K562 (cell line): ENCODE results near the gene ENDOU. TPM values are rescaled to one million over a fixed set of nuclear protein-coding genes. Genes with fewer than 3 reads are reported as not detected.

Experiments
- ATAC-seq: fragments of 200-7000 bp; cut with Tn5 transposase; 3 replicates; pipeline ENCODE4 v1.9.1; 2020; ENCODE audit warnings: moderate library complexity
- BruUV-seq: library from RNA; stranded (reverse); fragments of 400-500 nt; replicated peaks from 2 replicates; lab custom pipeline; 2021; lab: Mats Ljungman, UMichigan
- CTCF ChIA-PET: fragments of 300-600 bp; formaldehyde crosslinking; extraction: SDS; loops from one replicate; lab custom pipeline; 2021; ENCODE audit warnings: low intra/inter-chr PET ratio; lab: Yijun Ruan, JAX
- POLR2A ChIA-PET: fragments of 300-600, 350-650 bp; sonication (Branson Sonifier 250); formaldehyde crosslinking; extraction: SDS; loops from one replicate; lab custom pipeline; 2021; ENCODE audit warnings: antibody characterized with exemption, inconsistent platforms; lab: Yijun Ruan, JAX
- DNase-seq, 4 experiments: peaks; one replicate each; pipeline versions ENCODE4 v3.0.0 to v3.0.0-alpha.2; 2011 to 2018; ENCODE audit warnings: low spot score in 3 of 4, mixed read lengths in 3 of 4; ENCODE audit errors: extremely low read depth in 1 of 4
- FAIRE-seq: peaks from 2 replicates; lab custom pipeline; 2011; peaks lifted over from hg19 to GRCh38; lab: Jason Lieb, UNC
- H2AFZ ChIP-seq: 2 replicates; pipeline ENCODE4 v1.6.0; 2011; ENCODE audit warnings: low read depth, low read length, control low read depth, inconsistent platforms
- H3K27ac ChIP-seq: fragments of 200-600 bp; 3 replicates; pipeline ENCODE4 v1.8.0; 2011; ENCODE audit warnings: low read depth, mild to moderate bottlenecking, control low read depth, inconsistent platforms, low read length, moderate library complexity, mixed read lengths; ENCODE audit errors: extremely low read depth
- H3K27me3 ChIP-seq, 2 experiments: fragments of 300-600 bp in 1 of 2; 2 replicates in 1 of 2; 3 replicates in 1 of 2; pipeline versions ENCODE4 v1.6.0 to v1.8.0; 2011; ENCODE audit warnings: inconsistent platforms in 2 of 2, low read length in 2 of 2, mild to moderate bottlenecking in 1 of 2, mixed read lengths in 1 of 2, moderate library complexity in 1 of 2; ENCODE audit not compliant: control insufficient read depth in 2 of 2, insufficient read depth in 2 of 2
- H3K36me3 ChIP-seq: fragments of 300-600 bp; 3 replicates; pipeline ENCODE4 v1.8.0; 2011; ENCODE audit warnings: mild to moderate bottlenecking, low read length, inconsistent platforms; ENCODE audit not compliant: control insufficient read depth, insufficient read depth
- H3K4me1 ChIP-seq, 2 experiments: fragments of 200-600 bp in 1 of 2; replicated peaks in 1 of 2; 2 replicates in 1 of 2; 3 replicates in 1 of 2; pipeline versions ENCODE4 v1.5.1 to v1.8.0; 2011; ENCODE audit warnings: inconsistent platforms in 2 of 2, low read length in 2 of 2, mild to moderate bottlenecking in 1 of 2, mixed read lengths in 1 of 2, moderate library complexity in 1 of 2; ENCODE audit not compliant: control insufficient read depth in 2 of 2, insufficient read depth in 2 of 2
- H3K4me2 ChIP-seq: 2 replicates; pipeline ENCODE4 v1.6.1; 2011; ENCODE audit warnings: low read length, control low read depth, inconsistent platforms, mixed read lengths; ENCODE audit not compliant: insufficient read depth
- H3K4me3 ChIP-seq: fragments of 200-600 bp; sonication (generic), shearing (Covaris generic); 2 replicates; pipeline ENCODE4 v1.5.1; 2016; ENCODE audit warnings: control low read depth, inconsistent platforms
- H3K79me2 ChIP-seq: fragments of 200-600 bp; 3 replicates; pipeline ENCODE4 v1.8.0; 2011; ENCODE audit warnings: low read length, inconsistent platforms; ENCODE audit not compliant: control insufficient read depth, insufficient read depth
- H3K9ac ChIP-seq, 2 experiments: 2 replicates each; pipeline versions ENCODE4 v1.6.0 to v1.6.1; 2011; ENCODE audit warnings: low read depth in 2 of 2, low read length in 2 of 2, control low read depth in 1 of 2, inconsistent platforms in 1 of 2, mild to moderate bottlenecking in 1 of 2, mixed read lengths in 1 of 2; ENCODE audit not compliant: insufficient read depth in 1 of 2
- H3K9me1 ChIP-seq: one replicate; pipeline ENCODE4 v1.6.0; 2011; ENCODE audit warnings: inconsistent platforms, mild to moderate bottlenecking, low read length, moderate library complexity; ENCODE audit not compliant: control insufficient read depth, insufficient read depth
- H3K9me3 ChIP-seq: replicated peaks from 2 replicates; pipeline ENCODE4 v1.5.1; 2011; ENCODE audit warnings: low read depth, low read length, inconsistent platforms; ENCODE audit not compliant: control insufficient read depth, insufficient read depth
- H4K20me1 ChIP-seq: replicated peaks from 2 replicates; pipeline ENCODE4 v1.6.1; 2011; ENCODE audit warnings: low read length, inconsistent platforms, mixed read lengths; ENCODE audit not compliant: control insufficient read depth, insufficient read depth
- CEBPB ChIP-seq: fragments of 450-650 bp; IDR thresholded peaks from 2 replicates; pipeline ENCODE4 v1.6.1; 2016; ENCODE audit warnings: missing genetic modification characterization, missing compliant biosample characterization
- ELF1 ChIP-seq: fragments of 200-800 bp; sonication (Bioruptor generic); IDR thresholded peaks from 2 replicates; pipeline ENCODE4 v1.6.1; 2016; ENCODE audit warnings: missing genetic modification characterization, missing compliant biosample characterization
- FOSL1 ChIP-seq: fragments of 200-800 bp; sonication (Bioruptor generic); conservative IDR thresholded peaks from 2 replicates; pipeline ENCODE4 v1.6.1; 2016; ENCODE audit warnings: missing genetic modification characterization, missing compliant biosample characterization
- FOXP1 ChIP-seq: sonication (generic); formaldehyde crosslinking; IDR thresholded peaks from 2 replicates; pipeline ENCODE4 v1.8.0; 2022; ENCODE audit warnings: mild to moderate bottlenecking, missing genetic modification reagents
- HINFP ChIP-seq: fragments of 450-650 bp; conservative IDR thresholded peaks from 2 replicates; pipeline ENCODE4 v1.6.1; 2016; ENCODE audit warnings: missing genetic modification characterization, low read depth, mild to moderate bottlenecking, control low read depth, missing compliant biosample characterization
- NR2C1 ChIP-seq, 2 experiments: fragments of 450-650 bp; IDR thresholded peaks; 2 replicates each; pipeline ENCODE4 v1.6.1; 2017; ENCODE audit warnings: mild to moderate bottlenecking in 2 of 2, antibody characterized with exemption in 1 of 2, inconsistent platforms in 1 of 2, missing compliant biosample characterization in 1 of 2, missing genetic modification characterization in 1 of 2
- POLR2AphosphoS5 ChIP-seq: IDR thresholded peaks from 2 replicates; pipeline ENCODE4 v1.6.1; 2011; ENCODE audit warnings: mild to moderate bottlenecking, low read depth, low read length, moderate library complexity; ENCODE audit not compliant: control insufficient read depth, insufficient read depth
- RBFOX2 ChIP-seq: fragments of 200-400 bp; formaldehyde crosslinking; IDR thresholded peaks from 2 replicates; pipeline ENCODE4 v1.6.1; 2017; ENCODE audit warnings: low read depth, mild to moderate bottlenecking, low read length, moderate library complexity
- TCF3 ChIP-seq: sonication (generic); formaldehyde crosslinking; IDR thresholded peaks from 2 replicates; pipeline ENCODE4 v1.4.0; 2020; ENCODE audit warnings: mild to moderate bottlenecking, missing genetic modification reagents
- VEZF1 ChIP-seq: fragments of 200-800 bp; sonication (Bioruptor generic); IDR thresholded peaks from 2 replicates; pipeline ENCODE4 v1.6.1; 2017; ENCODE audit warnings: missing genetic modification characterization, missing compliant biosample characterization
- YY1 ChIP-seq, 3 experiments: IDR thresholded peaks; 2 replicates each; pipeline ENCODE4 v1.6.1; 2011; ENCODE audit warnings: low read length in 2 of 3, mild to moderate bottlenecking in 2 of 3, moderate library complexity in 2 of 3, borderline replicate concordance in 1 of 3, control low read depth in 1 of 3, low read depth in 1 of 3; ENCODE audit not compliant: insufficient read depth in 3 of 3, insufficient replicate concordance in 2 of 3, control insufficient read depth in 1 of 3, insufficient read length in 1 of 3; ENCODE audit errors: extremely low read depth in 1 of 3
- ZBTB33 ChIP-seq: sonication (generic); formaldehyde crosslinking; IDR thresholded peaks from 2 replicates; pipeline ENCODE4 v1.8.1; 2023; ENCODE audit warnings: mild to moderate bottlenecking, missing genetic modification reagents
- WGBS: fragments of 100-300 bp; shearing (Covaris generic); methylation state at CpG from one replicate; pipeline ENCODE4 v1.1.6; 2016; ENCODE audit warnings: low coverage, mixed read lengths; ENCODE audit not compliant: insufficient coverage; ENCODE audit errors: missing lambda C conversion rate; 5-methylcytosine and 5-hydroxymethylcytosine counted together
- in situ Hi-C: fragments of 300-500 bp; cut with MboI; formaldehyde crosslinking; loops from 4 replicates; pipeline ENCODE4 v1.15.0; 2018; ENCODE audit warnings: inconsistent platforms, mixed read lengths
- intact Hi-C: fragments of 100-400 bp; cut with micrococcal nuclease; formaldehyde crosslinking; loops from 2 replicates; pipeline ENCODE4 v1.14.2; 2022
- polyA plus RNA-seq, 8 experiments: library from polyadenylated mRNA; depleted of rRNA in 4 of 8; stranded (reverse) in 5 of 8; unstranded in 3 of 8; fragments of >200 nt; fragmentation: Nextera tagmentation in 2 of 8; fragmentation: Illumina TruSeq in 1 of 8; extraction: Ambion mirVana in 2 of 8; extraction: Trizol in 1 of 8; gene quantifications; 2 replicates each; pipeline versions ENCODE4 v1.2.1 to v1.2.3, GENCODE V29; 2011 to 2014; ENCODE audit warnings: inconsistent platforms in 1 of 8, missing spikeins in 1 of 8
- total RNA-seq, 7 experiments: library from RNA; depleted of rRNA in 6 of 7; stranded (reverse); fragments of >200 nt in 6 of 7; fragmentation: Illumina TruSeq in 2 of 7; extraction: Trizol in 2 of 7; gene quantifications; 2 replicates each; pipeline versions ENCODE4 v1.2.1 to v1.2.3, GENCODE V29; 2011 to 2021; ENCODE audit warnings: low replicate concordance in 1 of 7

Gene ENDOU
- total and polyA plus RNA-seq, 9 of the 15 experiments (the other 6 are each of a cell fraction or from before 2014, with no cell fraction given) = 0.03 TPM; not detected in 8

- TF ChIP-seq CEBPB (tag) (no peak), FOXP1 (CRISPR knock-in tag) (no peak), POLR2AphosphoS5 (no peak)
- TF ChIP-seq, all 486 proteins: peak for 0
Measured at GRCh38 chr12:47743311-47743860, 18.1 kb upstream of the ENDOU start (continued).

GRCh38 chr12:47742253-47742825, 17.0 kb upstream of the ENDOU start:
- in situ Hi-C loops (no loop called here), intact Hi-C loops (loop anchor here (1.0 to 2.0 kb wide), 3 partner anchors 26 to 95 kb away; no protein-coding TSS in a partner anchor)
- H4K20me1 ChIP-seq = no peaks in the 10 kb centered on the region; the same call in 1 of the 2 replicates
- peaks cover 7 to 41% of the 10 kb centered on the region in 2 experiments for H3K27me3 ChIP-seq
- ChIA-PET POLR2A (interaction anchor here (0.6 to 3.8 kb wide), 4 partner anchors 9 to 96 kb away, joined by 3 to 11 read pairs (median 5); no protein-coding TSS in a partner anchor), CTCF (interaction anchor here (0.6 to 5.5 kb wide), 9 partner anchors 17 to 221 kb away, joined by 4 to 59 read pairs (median 6); partner anchors contain the start of genes SLC48A1 and TMEM106C)
- no peaks in the 10 kb centered on the region for H3K9me3 ChIP-seq
- DNase-seq (peak; percentile 71 to 76 (median 74)), FAIRE-seq (peak; percentile 98), ATAC-seq (peak; percentile 57)
- no peak overlapping the region for H3K4me2 ChIP-seq
- H3K27ac ChIP-seq = no peak overlapping the region
- 25% methylated on average over 7 of the region's 7 CpGs for WGBS
- H2AFZ ChIP-seq = no peak overlapping the region
- no peaks in the 10 kb centered on the region for H3K36me3 ChIP-seq
- H3K9me1 ChIP-seq = no peaks in the 10 kb centered on the region
- peaks cover 27 to 54% of the 10 kb centered on the region in 2 experiments for H3K4me1 ChIP-seq
- no peak overlapping the region for H3K9ac ChIP-seq
- H3K4me3 ChIP-seq = no peak overlapping the region
- H3K79me2 ChIP-seq = no peaks in the 10 kb centered on the region
- BruUV-seq = no TSS peak
- TF ChIP-seq HINFP (tag) (no peak), ELF1 (tag) (peak; percentile 62; the same call in 1 of the 2 replicates), TCF3 (CRISPR knock-in tag) (0 out of 2 replicates have a peak, but pooled peaks have one; percentile 3), YY1 (IDR thresholded peaks at IDR 0.05; ENCODE audit: borderline replicate concordance in 1 of 3, control insufficient read depth in 1 of 3, extremely low read depth in 1 of 3, insufficient read depth in 3 of 3, insufficient read length in 1 of 3, insufficient replicate concordance in 2 of 3, low read depth in 1 of 3, low read length in 2 of 3) (peak in 2 of 3 experiments; percentile 20 to 43), RBFOX2 (no peak), NR2C1 (IDR thresholded peaks at IDR 0.05) (peak; percentile 41; the same call in 1 of the 2 replicates), NR2C1 (tag; IDR thresholded peaks at IDR 0.05) (0 out of 2 replicates have a peak, but pooled peaks have one; percentile 19), FOSL1 (tag) (no peak), ZBTB33 (peak; percentile 25; the same call in 1 of the 2 replicates), VEZF1 (CRISPR knock-in tag) (peak; percentile 42; the same call in 1 of the 2 replicates)
